Panc1 (cell line): ENCODE results near the gene OTOG. TPM values are rescaled to one million over a fixed set of nuclear protein-coding genes. Genes with fewer than 3 reads are reported as not detected.

Experiments used
- ATAC-seq: fragments of 200-7000 bp; cut with Tn5 transposase; 2 replicates; pipeline ENCODE4 v1.9.1; 2020; ENCODE audit warnings: mild to moderate bottlenecking, moderate library complexity
- BruUV-seq: library from RNA; stranded (reverse); fragments of 400-500 nt; replicated peaks from 2 replicates; lab custom pipeline; 2021; lab: Mats Ljungman, UMichigan
- CTCF ChIA-PET: fragments of 300-600 bp; sonication (Branson Sonifier 250); formaldehyde crosslinking; loops from one replicate; lab custom pipeline; 2022; ENCODE audit warnings: antibody characterized with exemption; lab: Charles Lee
- POLR2A ChIA-PET: fragments of 300-600 bp; sonication (Branson Sonifier 250); formaldehyde crosslinking; loops from one replicate; lab custom pipeline; 2022; ENCODE audit warnings: antibody characterized with exemption; lab: Charles Lee
- DNase-seq: peaks from one replicate; pipeline ENCODE4 v3.0.0-alpha.2; 2010; ENCODE audit warnings: low read depth, low spot score
- H3K27ac ChIP-seq: 2 replicates; pipeline ENCODE4 v1.5.1; 2011; ENCODE audit warnings: mild to moderate bottlenecking, low read length, inconsistent platforms
- H3K27me3 ChIP-seq: fragments of 200-500 bp; sonication (Bioruptor generic); 2 replicates; pipeline ENCODE4 v1.6.0; 2014; ENCODE audit warnings: low read length, inconsistent platforms; ENCODE audit not compliant: control insufficient read depth, insufficient read depth
- H3K36me3 ChIP-seq: fragments of 200-500 bp; sonication (Bioruptor generic); 2 replicates; pipeline ENCODE4 v1.5.1; 2014; ENCODE audit warnings: inconsistent platforms, mild to moderate bottlenecking, low read length, moderate library complexity; ENCODE audit not compliant: control insufficient read depth, insufficient read depth
- H3K4me1 ChIP-seq: 2 replicates; pipeline ENCODE4 v1.5.1; 2011; ENCODE audit warnings: inconsistent platforms, mild to moderate bottlenecking, low read length, moderate library complexity; ENCODE audit not compliant: control insufficient read depth, insufficient read depth
- H3K4me3 ChIP-seq, 2 experiments: 2 replicates each; pipeline ENCODE4 v1.5.1; 2011 to 2012; ENCODE audit warnings: low read depth in 2 of 2, low read length in 2 of 2, mild to moderate bottlenecking in 2 of 2, inconsistent platforms in 1 of 2, moderate library complexity in 1 of 2
- H3K9me3 ChIP-seq: fragments of 200-500 bp; sonication (Bioruptor generic); 2 replicates; pipeline ENCODE4 v1.5.1; 2014; ENCODE audit warnings: low read depth, mild to moderate bottlenecking, inconsistent platforms, low read length, moderate library complexity; ENCODE audit not compliant: control insufficient read depth, insufficient read depth
- CTCF ChIP-seq: fragments of 450-650 bp; IDR thresholded peaks from 2 replicates; pipeline ENCODE4 v1.5.1; 2017; ENCODE audit warnings: mild to moderate bottlenecking
- POLR2AphosphoS5 ChIP-seq: IDR thresholded peaks from 2 replicates; pipeline ENCODE4 v1.6.1; 2012; ENCODE audit warnings: mild to moderate bottlenecking, low read depth, low read length, moderate library complexity
- REST ChIP-seq, 2 experiments: IDR thresholded peaks; 2 replicates each; pipeline ENCODE4 v1.6.1; 2011 to 2012; ENCODE audit warnings: low read depth in 2 of 2, control low read depth in 1 of 2, low read length in 1 of 2, mild to moderate bottlenecking in 1 of 2, moderate library complexity in 1 of 2; ENCODE audit not compliant: insufficient read depth in 1 of 2
- SIN3A ChIP-seq: IDR thresholded peaks from 2 replicates; pipeline ENCODE4 v1.6.1; 2012; ENCODE audit warnings: low read depth, mild to moderate bottlenecking, low read length, moderate library complexity, borderline replicate concordance; ENCODE audit not compliant: insufficient read depth
- TCF7L2 ChIP-seq: IDR thresholded peaks from 2 replicates; pipeline ENCODE4 v1.6.1; 2011; ENCODE audit warnings: mild to moderate bottlenecking, low read depth, low read length, inconsistent platforms
- in situ Hi-C: cut with HindIII; loops from 2 replicates; pipeline ENCODE4 v1.10.0; 2016; ENCODE audit warnings: low sequenced_read_pairs, low pct_unique_long_range_greater_than_20kb
- intact Hi-C: fragments of 100-400 bp; cut with micrococcal nuclease; formaldehyde crosslinking; loops from one replicate; pipeline ENCODE4 v1.10.0; 2022; ENCODE audit not compliant: unreplicated experiment
- total RNA-seq: library from RNA; stranded (reverse); gene quantifications from one replicate; pipeline ENCODE4 v1.2.1, GENCODE V29; 2021; ENCODE audit not compliant: unreplicated experiment

OTOG gene
- total RNA-seq, 1 experiment from 2014 or later: not detected

GRCh38 chr11:17645190-17645970, 98.3 kb downstream of the OTOG start:
- in situ Hi-C loops: no loop called here
- Histone ChIP-seq H3K36me3 (no peaks in the 10 kb centered on the region), H3K4me3 (no peak overlapping the region), H3K27me3 (no peaks in the 10 kb centered on the region), H3K4me1 (peaks cover 3% of the 10 kb centered on the region), H3K9me3 (no peaks in the 10 kb centered on the region), H3K27ac (no peak overlapping the region)
- BruUV-seq: no TSS peak
- no peak for DNase-seq
- no peak for ATAC-seq
- POLR2A ChIA-PET: no interaction called here
- CTCF ChIA-PET: no interaction called here
- intact Hi-C loops: no loop called here
- TF ChIP-seq REST (IDR thresholded peaks at IDR 0.05; ENCODE audit: insufficient read depth in 1 of 2, low read depth in 2 of 2, low read length in 1 of 2) (no peak), POLR2AphosphoS5 (no peak), TCF7L2 (no peak), CTCF (no peak), SIN3A (no peak)

DNA sequence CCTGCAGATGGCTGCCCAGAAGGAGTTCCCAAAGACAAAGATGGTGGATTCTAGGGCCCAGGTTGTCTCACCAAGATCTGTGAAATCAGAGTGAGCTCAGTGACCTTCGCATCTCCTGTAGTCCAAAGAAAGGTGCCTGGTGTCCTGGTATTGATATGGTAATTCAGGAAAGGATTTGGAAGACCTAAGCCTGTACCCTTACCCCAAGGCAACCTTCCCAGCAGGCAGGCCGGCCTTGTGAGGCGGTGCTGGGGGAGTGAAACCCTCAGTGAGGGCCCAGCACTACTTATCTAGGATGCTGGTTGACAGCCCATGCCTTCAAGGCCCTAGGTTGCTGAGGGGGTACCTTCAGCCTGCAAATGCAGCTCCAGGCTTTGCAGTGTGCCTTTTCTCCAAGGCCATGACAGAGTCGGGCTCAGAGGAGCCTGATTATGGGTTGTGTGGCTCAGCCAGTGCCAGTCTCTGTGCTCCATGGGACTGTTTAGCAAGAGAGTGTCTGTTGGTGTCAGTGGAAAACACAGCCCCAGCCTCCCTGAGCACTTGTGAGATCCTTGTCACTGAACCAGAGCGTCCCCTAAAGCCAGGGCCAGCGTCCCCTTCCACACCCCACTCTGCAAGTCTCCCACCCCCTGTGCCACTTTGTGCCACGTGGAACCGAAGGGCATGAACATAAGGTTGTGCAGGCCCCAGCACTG, 99.5 kb downstream of the OTOG start:
- Histone ChIP-seq H3K36me3 (no peaks in the 10 kb centered on the region), H3K4me1 (peaks cover 6% of the 10 kb centered on the region), H3K27ac (no peak overlapping the region), H3K27me3 (no peaks in the 10 kb centered on the region), H3K4me3 (no peak overlapping the region), H3K9me3 (no peaks in the 10 kb centered on the region)
- in situ Hi-C loops: no loop called here
- CTCF ChIA-PET: no interaction called here
- POLR2A ChIA-PET: no interaction called here
- DNase-seq (no peak), ATAC-seq (no peak)
- TF ChIP-seq CTCF (no peak), REST (IDR thresholded peaks at IDR 0.05; ENCODE audit: insufficient read depth in 1 of 2, low read depth in 2 of 2, low read length in 1 of 2) (no peak), TCF7L2 (no peak), POLR2AphosphoS5 (no peak), SIN3A (no peak)
- BruUV-seq: no TSS peak
- intact Hi-C loops: no loop called here
